ENCODE data around the gene MRPL12.

Gene MRPL12

GRCh38 chr17:81740395-81740961 lies 37.3 kb downstream of the MRPL12 start:
- no peak for TF ChIP-seq CTCF (IDR thresholded peaks at IDR 0.05; ENCODE audit: low read depth, low read length)
- no peak overlapping the region for H3K4me3 ChIP-seq (ENCODE audit: low read depth, low read length)

GRCh38 chr17:81741049-81741593 lies 38.0 kb downstream of the MRPL12 start:
- no peak for TF ChIP-seq CTCF (IDR thresholded peaks at IDR 0.05; ENCODE audit: low read depth, low read length)
- no peak overlapping the region for H3K4me3 ChIP-seq (ENCODE audit: low read depth, low read length)

- TF ChIP-seq CTCF (IDR thresholded peaks at IDR 0.05; ENCODE audit: low read depth, low read length), result no peak
- no peak overlapping the region for H3K4me3 ChIP-seq (ENCODE audit: low read depth, low read length)
Observed at GRCh38 chr17:81741594-81742452, 38.7 kb downstream of the MRPL12 start.
